Thyroid gland (tissue), 4 donors: ENCODE data around the gene LAMC1.

Experiments
- POLR2A ChIP-seq, 2 donors: fragments of 450-650 bp; IDR thresholded peaks; one replicate each; pipeline ENCODE4 v1.6.1; 2017; ENCODE audit warnings: antibody characterized with exemption in 2 of 2, mild to moderate bottlenecking in 2 of 2, moderate library complexity in 1 of 2
- TF ChIP-seq, protein P1 (sequence below), 6 experiments: fragments of 200-600 bp in 3 of 6; fragments of 450-650 bp in 3 of 6; sonication (generic) in 3 of 6; IDR thresholded peaks; one replicate each; pipeline ENCODE4 v1.5.1; 2016 to 2019; ENCODE audit warnings: antibody characterized with exemption in 6 of 6, mild to moderate bottlenecking in 2 of 6, inconsistent platforms in 1 of 6, moderate library complexity in 1 of 6

DNA sequence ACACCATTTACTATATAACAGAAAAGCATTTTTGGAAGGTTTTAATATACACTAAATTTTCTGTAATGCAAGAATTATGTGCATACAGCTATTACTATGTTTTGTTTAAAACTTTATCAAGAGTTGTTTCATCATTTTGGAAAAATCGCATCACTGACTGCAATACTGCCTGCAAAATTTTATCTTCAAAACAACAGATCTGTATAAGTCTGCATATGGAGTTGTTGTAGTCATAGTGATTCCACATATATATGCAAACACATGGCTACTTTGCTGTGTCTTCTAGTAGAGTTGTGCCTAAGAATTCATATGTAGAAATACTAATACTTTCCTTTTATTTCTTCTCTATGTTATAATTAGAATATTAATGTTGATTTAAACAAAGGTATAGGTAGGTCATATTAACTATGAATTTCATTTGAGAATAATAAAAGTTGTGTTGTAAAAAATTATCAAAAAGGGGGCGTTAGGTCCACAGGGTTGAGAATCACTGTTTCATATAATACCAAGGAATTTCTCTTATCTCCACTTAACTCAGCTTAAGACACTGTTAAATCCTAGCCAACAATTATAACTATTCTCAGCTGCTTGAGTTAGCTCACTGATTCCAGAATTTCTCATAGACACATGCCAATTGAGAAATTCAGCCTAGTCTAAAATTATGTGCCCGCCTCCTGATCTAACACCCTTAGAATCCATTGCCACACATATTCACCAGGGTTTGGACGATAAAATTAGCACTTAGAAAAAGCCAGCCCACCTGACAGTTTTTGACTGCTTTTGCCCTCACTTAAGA lies 22.9 kb upstream of the LAMC1 start:
- TF ChIP-seq, protein P1, sequence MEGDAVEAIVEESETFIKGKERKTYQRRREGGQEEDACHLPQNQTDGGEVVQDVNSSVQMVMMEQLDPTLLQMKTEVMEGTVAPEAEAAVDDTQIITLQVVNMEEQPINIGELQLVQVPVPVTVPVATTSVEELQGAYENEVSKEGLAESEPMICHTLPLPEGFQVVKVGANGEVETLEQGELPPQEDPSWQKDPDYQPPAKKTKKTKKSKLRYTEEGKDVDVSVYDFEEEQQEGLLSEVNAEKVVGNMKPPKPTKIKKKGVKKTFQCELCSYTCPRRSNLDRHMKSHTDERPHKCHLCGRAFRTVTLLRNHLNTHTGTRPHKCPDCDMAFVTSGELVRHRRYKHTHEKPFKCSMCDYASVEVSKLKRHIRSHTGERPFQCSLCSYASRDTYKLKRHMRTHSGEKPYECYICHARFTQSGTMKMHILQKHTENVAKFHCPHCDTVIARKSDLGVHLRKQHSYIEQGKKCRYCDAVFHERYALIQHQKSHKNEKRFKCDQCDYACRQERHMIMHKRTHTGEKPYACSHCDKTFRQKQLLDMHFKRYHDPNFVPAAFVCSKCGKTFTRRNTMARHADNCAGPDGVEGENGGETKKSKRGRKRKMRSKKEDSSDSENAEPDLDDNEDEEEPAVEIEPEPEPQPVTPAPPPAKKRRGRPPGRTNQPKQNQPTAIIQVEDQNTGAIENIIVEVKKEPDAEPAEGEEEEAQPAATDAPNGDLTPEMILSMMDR (IDR thresholded peaks at IDR 0.05): no peak
- TF ChIP-seq POLR2A (IDR thresholded peaks at IDR 0.05): no peak
